ENCODE results near the gene HTATIP2. TPM values are rescaled to one million over a fixed set of nuclear protein-coding genes. Genes with fewer than 3 reads are reported as not detected.
"Not testable (repeated sequence)": the region's sequence is repeated elsewhere in the genome, so short reads cannot be mapped to it uniquely, and the experiment has no call there.

The HTATIP2 gene
- total RNA-seq, 6 experiments from 2014 or later: 63.0 to 152 (median 83.3) TPM

- no peak overlapping the region for H3K4me3 ChIP-seq
- no peaks in the 10 kb centered on the region for H3K27me3 ChIP-seq
- TF ChIP-seq POLR2A (IDR thresholded peaks at IDR 0.05): no peak
- TF ChIP-seq CTCF (IDR thresholded peaks at IDR 0.05): no peak
- WGBS (ENCODE audit: insufficient coverage, low coverage, low lambda C conversion rate, missing lambda C conversion rate): 96% methylated on average over 13 of the region's 13 CpGs
- H3K4me1 ChIP-seq: no peaks in the 10 kb centered on the region
- peaks cover 0 to 52% (median 16%) of the 10 kb centered on the region in 4 donors for H3K36me3 ChIP-seq
- H3K9me3 ChIP-seq: no peaks in the 10 kb centered on the region
- no peak overlapping the region for H3K27ac ChIP-seq
- DNase-seq: no peak
- intact Hi-C loops (cut with DNase I): no loop called here
- ATAC-seq: no peak
Measured at GRCh38 chr11:20373147-20373546, 9.6 kb downstream of the HTATIP2 start.

- intact Hi-C loops (cut with DNase I): no loop called here
- ATAC-seq (no peak), DNase-seq (no peak)
- peaks cover 0 to 53% (median 19%) of the 10 kb centered on the region in 4 donors for H3K36me3 ChIP-seq
- H3K27me3 ChIP-seq: no peaks in the 10 kb centered on the region
- no peaks in the 10 kb centered on the region for H3K4me1 ChIP-seq
- no peaks in the 10 kb centered on the region for H3K9me3 ChIP-seq
- 94% methylated on average over 3 of the region's 3 CpGs for WGBS (ENCODE audit: insufficient coverage, low coverage, low lambda C conversion rate, missing lambda C conversion rate)
- TF ChIP-seq CTCF (IDR thresholded peaks at IDR 0.05) (no peak), POLR2A (IDR thresholded peaks at IDR 0.05) (no peak)
- H3K4me3 ChIP-seq: no peak overlapping the region
- H3K27ac ChIP-seq: no peak overlapping the region
Measured at GRCh38 chr11:20373568-20374209, 10.2 kb downstream of the HTATIP2 start.

- TF ChIP-seq POLR2A (IDR thresholded peaks at IDR 0.05) (no peak), CTCF (IDR thresholded peaks at IDR 0.05) (no peak)
- H3K36me3 ChIP-seq: peaks cover 0 to 58% (median 21%) of the 10 kb centered on the region in 4 donors
- intact Hi-C loops (cut with DNase I): no loop called here
- H3K9me3 ChIP-seq: no peaks in the 10 kb centered on the region
- H3K4me1 ChIP-seq: no peaks in the 10 kb centered on the region
- ATAC-seq (no peak), DNase-seq (no peak)
- H3K27me3 ChIP-seq: no peaks in the 10 kb centered on the region
- H3K27ac ChIP-seq: no peak overlapping the region
- no peak overlapping the region for H3K4me3 ChIP-seq
- 91% methylated on average over 9 of the region's 9 CpGs for WGBS (ENCODE audit: insufficient coverage, low coverage, low lambda C conversion rate, missing lambda C conversion rate)
Measured at GRCh38 chr11:20374741-20375300, 11.3 kb downstream of the HTATIP2 start.

- Histone ChIP-seq H3K27me3 (no peaks in the 10 kb centered on the region), H3K27ac (no peak overlapping the region), H3K4me3 (no peak overlapping the region), H3K36me3 (peaks cover 0 to 58% (median 21%) of the 10 kb centered on the region in 4 donors), H3K4me1 (no peaks in the 10 kb centered on the region), H3K9me3 (no peaks in the 10 kb centered on the region)
- no peak for ATAC-seq
- TF ChIP-seq POLR2A (IDR thresholded peaks at IDR 0.05) (no peak), CTCF (IDR thresholded peaks at IDR 0.05) (no peak)
- DNase-seq: no peak
- intact Hi-C loops (cut with DNase I): no loop called here
- 88% methylated on average over 3 of the region's 3 CpGs for WGBS (ENCODE audit: insufficient coverage, low coverage, low lambda C conversion rate, missing lambda C conversion rate)
Measured at GRCh38 chr11:20376162-20376730, 12.7 kb downstream of the HTATIP2 start.

GRCh38 chr11:20385996-20386395 is 22.5 kb downstream of the HTATIP2 start:
- WGBS (ENCODE audit: insufficient coverage, low coverage, low lambda C conversion rate, missing lambda C conversion rate): 64% methylated on average over 6 of the region's 15 CpGs
- not testable (repeated sequence) for DNase-seq, ATAC-seq, H3K9me3 ChIP-seq, H3K27ac ChIP-seq, H3K4me3 ChIP-seq, H3K27me3 ChIP-seq
- Histone ChIP-seq H3K4me1 (peaks cover 0 to 10% (median 3%) of the 10 kb centered on the region in 4 donors), H3K36me3 (peaks cover 0 to 19% (median 3%) of the 10 kb centered on the region in 4 donors)
- intact Hi-C loops (cut with DNase I): loop anchor here (10.0 kb wide), 1 partner anchor 219 kb away; no protein-coding TSS in a partner anchor

Measured in right lobe of liver (tissue), 6 donors.